ENCODE data around the gene ATAD2B. TPM values are rescaled to one million over a fixed set of nuclear protein-coding genes. Genes with fewer than 3 reads are reported as not detected.
"Not testable (repeated sequence)": the region's sequence is repeated elsewhere in the genome, so short reads cannot be mapped to it uniquely, and the experiment has no call there.

ATAD2B gene
- total RNA-seq, 4 donors from 2014 or later = 39.0 to 56.9 (median 45.2) TPM

DNA sequence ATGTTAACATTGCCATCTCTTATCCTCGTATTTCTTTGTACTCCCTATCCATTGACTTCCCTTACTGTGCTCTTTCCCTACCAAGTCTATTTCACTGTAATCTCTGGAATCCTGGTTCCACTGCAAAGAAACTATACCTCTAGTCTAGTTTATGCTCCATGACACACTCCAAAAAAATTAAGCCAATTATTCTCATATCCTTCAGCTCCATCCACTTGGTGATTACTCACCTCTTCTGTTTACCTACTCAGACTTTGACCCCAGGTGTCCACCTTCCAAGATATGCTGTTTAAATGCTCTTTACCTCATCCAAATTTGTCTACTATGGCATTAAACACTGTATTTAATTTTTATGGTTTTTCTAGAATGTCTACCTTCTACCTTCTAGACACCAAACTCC is 137.9 kb downstream of the ATAD2B start:
- H3K27ac ChIP-seq = no peak overlapping the region
- H3K36me3 ChIP-seq = peaks cover 0 to 30% (median 0%) of the 10 kb centered on the region in 3 donors
- no peak overlapping the region for H3K4me3 ChIP-seq
- H3K9me3 ChIP-seq = no peaks in the 10 kb centered on the region
- TF ChIP-seq, protein P1, sequence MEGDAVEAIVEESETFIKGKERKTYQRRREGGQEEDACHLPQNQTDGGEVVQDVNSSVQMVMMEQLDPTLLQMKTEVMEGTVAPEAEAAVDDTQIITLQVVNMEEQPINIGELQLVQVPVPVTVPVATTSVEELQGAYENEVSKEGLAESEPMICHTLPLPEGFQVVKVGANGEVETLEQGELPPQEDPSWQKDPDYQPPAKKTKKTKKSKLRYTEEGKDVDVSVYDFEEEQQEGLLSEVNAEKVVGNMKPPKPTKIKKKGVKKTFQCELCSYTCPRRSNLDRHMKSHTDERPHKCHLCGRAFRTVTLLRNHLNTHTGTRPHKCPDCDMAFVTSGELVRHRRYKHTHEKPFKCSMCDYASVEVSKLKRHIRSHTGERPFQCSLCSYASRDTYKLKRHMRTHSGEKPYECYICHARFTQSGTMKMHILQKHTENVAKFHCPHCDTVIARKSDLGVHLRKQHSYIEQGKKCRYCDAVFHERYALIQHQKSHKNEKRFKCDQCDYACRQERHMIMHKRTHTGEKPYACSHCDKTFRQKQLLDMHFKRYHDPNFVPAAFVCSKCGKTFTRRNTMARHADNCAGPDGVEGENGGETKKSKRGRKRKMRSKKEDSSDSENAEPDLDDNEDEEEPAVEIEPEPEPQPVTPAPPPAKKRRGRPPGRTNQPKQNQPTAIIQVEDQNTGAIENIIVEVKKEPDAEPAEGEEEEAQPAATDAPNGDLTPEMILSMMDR (IDR thresholded peaks at IDR 0.05) = no peak
- TF ChIP-seq EP300 (IDR thresholded peaks at IDR 0.05) (no peak), POLR2A (IDR thresholded peaks at IDR 0.05) (no peak)
- DNase-seq (ENCODE audit: low spot score in 2 of 2) = no peak
- H3K4me1 ChIP-seq = peaks cover 0 to 7% (median 3%) of the 10 kb centered on the region in 4 donors
- WGBS, 2 donors = 92 to 97% methylated on average over 1 of the region's 1 CpG
- H3K27me3 ChIP-seq = no peaks in the 10 kb centered on the region

DNA sequence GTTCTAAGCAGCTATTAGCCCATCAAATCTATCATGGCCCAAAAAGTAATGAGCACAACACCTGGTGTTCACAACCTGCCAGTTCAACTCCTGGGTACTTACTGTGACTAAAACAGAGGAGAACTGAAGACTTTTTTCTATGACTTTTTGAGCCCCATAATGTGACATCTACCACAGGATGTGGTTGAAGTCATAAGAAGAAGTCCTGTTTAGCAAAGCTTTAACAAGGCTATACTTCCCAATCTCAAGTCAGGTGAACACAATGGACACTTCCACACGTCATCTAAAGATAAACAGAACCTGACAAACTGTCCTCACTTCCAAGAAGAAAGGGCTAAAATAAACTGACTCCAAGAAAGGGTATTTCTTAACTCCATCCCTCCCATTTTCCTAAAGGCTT is 138.8 kb downstream of the ATAD2B start:
- Histone ChIP-seq H3K27me3 (no peaks in the 10 kb centered on the region), H3K9me3 (no peaks in the 10 kb centered on the region), H3K27ac (no peak overlapping the region), H3K4me3 (no peak overlapping the region), H3K4me1 (peaks cover 0 to 7% (median 3%) of the 10 kb centered on the region in 4 donors), H3K36me3 (peaks cover 0 to 30% (median 0%) of the 10 kb centered on the region in 3 donors)
- 79 to 88% methylated on average over 1 of the region's 1 CpG for WGBS, 2 donors
- no peak for TF ChIP-seq EP300 (IDR thresholded peaks at IDR 0.05)
- no peak for TF ChIP-seq POLR2A (IDR thresholded peaks at IDR 0.05)
- TF ChIP-seq, protein P1 (IDR thresholded peaks at IDR 0.05) = no peak
- no peak for DNase-seq (ENCODE audit: low spot score in 2 of 2)

DNA sequence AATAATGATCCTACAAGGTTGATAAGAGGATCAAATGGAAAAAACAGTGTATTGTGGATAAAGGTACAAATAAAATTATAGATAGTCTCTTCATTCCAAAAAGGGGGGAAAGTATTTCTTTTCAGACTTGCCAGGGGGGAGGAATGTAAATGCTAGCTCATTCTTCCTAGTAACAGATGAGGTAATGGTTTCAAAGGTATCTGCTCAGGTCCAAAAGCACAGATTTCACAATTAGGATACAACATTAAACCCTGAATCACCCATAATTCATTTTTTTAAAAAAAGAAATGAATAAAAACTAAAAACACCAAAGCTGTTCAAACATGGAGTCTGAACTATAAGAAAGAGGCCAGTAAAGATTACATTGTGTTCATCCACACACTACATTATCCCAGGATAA is 142.0 kb downstream of the ATAD2B start:
- Histone ChIP-seq H3K27ac (no peak overlapping the region), H3K36me3 (peaks cover 0 to 54% (median 0%) of the 10 kb centered on the region in 3 donors), H3K9me3 (no peaks in the 10 kb centered on the region), H3K4me3 (no peak overlapping the region), H3K27me3 (no peaks in the 10 kb centered on the region), H3K4me1 (no peaks in the 10 kb centered on the region)
- no peak for DNase-seq (ENCODE audit: low spot score in 2 of 2)
- TF ChIP-seq POLR2A (IDR thresholded peaks at IDR 0.05) (no peak), EP300 (IDR thresholded peaks at IDR 0.05) (no peak)
- TF ChIP-seq, protein P1 (IDR thresholded peaks at IDR 0.05) = no peak

DNA sequence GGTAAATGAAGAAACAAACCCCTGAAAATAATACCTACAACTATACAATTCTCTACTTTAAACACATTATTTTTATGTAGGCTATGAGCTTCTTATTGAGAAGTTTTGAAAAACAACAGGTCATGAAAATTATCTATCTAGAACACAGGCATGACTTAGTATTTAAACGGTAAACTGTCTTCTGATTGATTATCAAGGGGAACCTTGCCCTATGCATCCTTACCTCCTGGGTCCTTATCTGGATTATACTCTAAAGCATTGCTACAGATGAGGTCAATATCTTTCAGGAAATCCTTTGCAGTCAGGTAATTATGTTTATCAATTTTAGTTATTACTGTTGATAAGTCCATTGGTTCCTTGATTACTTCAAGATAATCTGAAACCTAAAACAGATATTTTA is 144.3 kb downstream of the ATAD2B start:
- Histone ChIP-seq H3K4me3 (no peak overlapping the region), H3K36me3 (peaks cover 0 to 47% (median 0%) of the 10 kb centered on the region in 3 donors), H3K4me1 (peaks cover 0 to 6% (median 0%) of the 10 kb centered on the region in 4 donors), H3K9me3 (no peaks in the 10 kb centered on the region), H3K27me3 (no peaks in the 10 kb centered on the region), H3K27ac (no peak overlapping the region)
- no peak for DNase-seq (ENCODE audit: low spot score in 2 of 2)
- WGBS, 2 donors = 52 to 91% methylated on average over 1 of the region's 1 CpG
- TF ChIP-seq, protein P1 (IDR thresholded peaks at IDR 0.05) = no peak
- TF ChIP-seq POLR2A (IDR thresholded peaks at IDR 0.05) = no peak
- TF ChIP-seq EP300 (IDR thresholded peaks at IDR 0.05) = no peak

DNA sequence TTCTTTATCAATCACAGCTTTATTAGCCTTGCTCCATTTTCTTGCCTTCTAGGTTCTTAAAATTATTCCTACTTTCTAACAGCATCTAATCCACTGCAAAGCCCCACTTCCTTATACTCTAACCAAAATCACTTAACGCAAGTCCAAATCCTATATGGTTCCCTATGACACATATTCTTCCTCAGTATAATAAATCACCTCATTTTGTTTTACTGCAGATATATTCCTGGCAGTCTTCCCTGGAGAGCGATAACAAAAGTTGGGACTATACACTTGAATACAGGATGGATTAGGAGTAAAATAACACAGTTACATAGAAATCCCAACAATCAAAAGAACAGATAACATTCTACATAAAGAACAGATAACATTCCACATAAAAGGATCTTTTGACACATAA is 144.8 kb downstream of the ATAD2B start:
- WGBS, 2 donors = 97 to 99% methylated on average over 2 of the region's 2 CpGs
- H3K27ac ChIP-seq = no peak overlapping the region
- H3K4me3 ChIP-seq = no peak overlapping the region
- no peak for DNase-seq (ENCODE audit: low spot score in 2 of 2)
- TF ChIP-seq, protein P1 (IDR thresholded peaks at IDR 0.05) = no peak
- no peak for TF ChIP-seq POLR2A (IDR thresholded peaks at IDR 0.05)
- no peak for TF ChIP-seq EP300 (IDR thresholded peaks at IDR 0.05)
- H3K4me1 ChIP-seq = peaks cover 0 to 11% (median 0%) of the 10 kb centered on the region in 4 donors
- H3K9me3 ChIP-seq = no peaks in the 10 kb centered on the region
- no peaks in the 10 kb centered on the region for H3K27me3 ChIP-seq
- peaks cover 0 to 46% (median 0%) of the 10 kb centered on the region in 3 donors for H3K36me3 ChIP-seq

DNA sequence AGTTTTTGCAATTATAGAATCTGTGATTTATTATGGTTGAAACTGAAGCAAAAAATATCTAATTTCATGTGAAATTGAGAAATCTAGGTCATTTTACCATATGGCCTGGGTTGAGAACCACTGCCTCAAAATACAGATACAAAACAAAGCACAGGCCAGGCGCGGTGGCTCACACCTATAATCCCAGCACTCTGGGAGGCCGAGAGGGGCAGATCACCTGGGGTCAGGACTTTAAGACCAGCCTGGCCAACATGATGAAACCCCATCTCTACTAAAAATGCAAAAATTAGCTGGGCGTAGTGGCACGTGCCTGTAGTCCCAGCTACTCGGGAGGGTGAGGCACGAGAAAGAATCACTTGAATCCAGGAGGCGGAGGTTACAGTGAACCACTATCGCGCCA is 146.5 kb downstream of the ATAD2B start:
- not testable (repeated sequence) for H3K27ac ChIP-seq; H3K4me3 ChIP-seq; H3K27me3 ChIP-seq; H3K9me3 ChIP-seq; DNase-seq (ENCODE audit: low spot score in 2 of 2)
- Histone ChIP-seq H3K36me3 (peaks cover 0 to 36% (median 0%) of the 10 kb centered on the region in 3 donors), H3K4me1 (peaks cover 0 to 11% (median 0%) of the 10 kb centered on the region in 4 donors)
- 89 to 90% methylated on average over 10 of the region's 10 CpGs for WGBS, 2 donors
